K562 (cell line): ENCODE results near the gene KNL1. TPM values are rescaled to one million over a fixed set of nuclear protein-coding genes. Genes with fewer than 3 reads are reported as not detected.
A peak's percentile ranks its signal among the peaks of the same experiment; 100 is the strongest.

Experiments
- BDP1 ChIP-seq: IDR thresholded peaks from 3 replicates; pipeline ENCODE4 v1.6.1; 2011; ENCODE audit not compliant: insufficient read length, insufficient read depth
- FOXK2 ChIP-seq, 2 experiments: fragments of 450-650 bp; IDR thresholded peaks in 1 of 2; conservative IDR thresholded peaks in 1 of 2; 2 replicates each; pipeline ENCODE4 v1.6.1; 2016; ENCODE audit warnings: low read depth in 2 of 2, mild to moderate bottlenecking in 1 of 2
- GTF2F1 ChIP-seq: IDR thresholded peaks from 2 replicates; pipeline ENCODE4 v1.6.1; 2011; ENCODE audit warnings: low read depth, low read length, improper control_type of control experiment
- HDAC3 ChIP-seq: fragments of 450-650 bp; IDR thresholded peaks from 2 replicates; pipeline ENCODE4 v1.6.1; 2018; ENCODE audit warnings: borderline replicate concordance, mild to moderate bottlenecking, moderate library complexity; ENCODE audit not compliant: partially characterized antibody
- NBN ChIP-seq: fragments of 450-650 bp; IDR thresholded peaks from 2 replicates; pipeline ENCODE4 v1.6.1; 2016; ENCODE audit warnings: low read depth, mild to moderate bottlenecking
- NCOR1 ChIP-seq: fragments of 450-650 bp; IDR thresholded peaks from 2 replicates; pipeline ENCODE4 v1.6.1; 2016; ENCODE audit warnings: mild to moderate bottlenecking, moderate library complexity
- PML ChIP-seq: IDR thresholded peaks from 2 replicates; pipeline ENCODE4 v1.6.1; 2012; ENCODE audit warnings: low read length, inconsistent platforms
- TBP ChIP-seq: optimal IDR thresholded peaks from 2 replicates; pipeline ENCODE3; 2011; ENCODE audit warnings: low read depth, low read length, improper control_type of control experiment
- ZNF282 ChIP-seq: sonication (generic); formaldehyde crosslinking; IDR thresholded peaks from 2 replicates; pipeline ENCODE4 v1.8.1; 2023; ENCODE audit warnings: missing genetic modification reagents
- ZNF695 ChIP-seq: fragments of 450-650 bp; formaldehyde crosslinking; IDR thresholded peaks from 2 replicates; pipeline ENCODE4 v1.4.0; 2020; ENCODE audit warnings: mild to moderate bottlenecking, moderate library complexity
- polyA plus RNA-seq, 8 experiments: library from polyadenylated mRNA; depleted of rRNA in 4 of 8; stranded (reverse) in 5 of 8; unstranded in 3 of 8; fragments of >200 nt; fragmentation: Nextera tagmentation in 2 of 8; fragmentation: Illumina TruSeq in 1 of 8; extraction: Ambion mirVana in 2 of 8; extraction: Trizol in 1 of 8; gene quantifications; 2 replicates each; pipeline versions ENCODE4 v1.2.1 to v1.2.3, GENCODE V29; 2011 to 2014; ENCODE audit warnings: inconsistent platforms in 1 of 8, missing spikeins in 1 of 8
- total RNA-seq, 7 experiments: library from RNA; depleted of rRNA in 6 of 7; stranded (reverse); fragments of >200 nt in 6 of 7; fragmentation: Illumina TruSeq in 2 of 7; extraction: Trizol in 2 of 7; gene quantifications; 2 replicates each; pipeline versions ENCODE4 v1.2.1 to v1.2.3, GENCODE V29; 2011 to 2021; ENCODE audit warnings: low replicate concordance in 1 of 7
- TF ChIP-seq, protein P1 (sequence below): fragments of 450-650 bp; IDR thresholded peaks from 2 replicates; pipeline ENCODE4 v1.7.0; 2016; ENCODE audit warnings: borderline replicate concordance
- TF ChIP-seq, protein P2 (sequence below): fragments of 450-650 bp; IDR thresholded peaks from 2 replicates; pipeline ENCODE4 v1.6.1; 2016; ENCODE audit warnings: mild to moderate bottlenecking
- TF ChIP-seq, protein P3 (sequence below), 2 experiments: fragments of 450-650 bp; IDR thresholded peaks; 2 replicates each; pipeline ENCODE4 v1.6.1; 2018; ENCODE audit warnings: mild to moderate bottlenecking in 2 of 2, low read depth in 1 of 2; ENCODE audit not compliant: partially characterized antibody in 2 of 2
- TF ChIP-seq, protein P4 (sequence below): sonication (generic); formaldehyde crosslinking; IDR thresholded peaks from 2 replicates; pipeline ENCODE4 v1.8.0; 2022; ENCODE audit warnings: mild to moderate bottlenecking, missing genetic modification reagents
- TF ChIP-seq, protein P5 (sequence below): fragments of 250-450 bp; sonication (Bioruptor Pico); IDR thresholded peaks from 2 replicates; pipeline ENCODE4 v1.4.0; 2020

KNL1 gene
- total and polyA plus RNA-seq, 9 of the 15 experiments (the other 6 are each of a cell fraction or from before 2014, with no cell fraction given): 14.5 to 65.4 (median 34.6) TPM

DNA sequence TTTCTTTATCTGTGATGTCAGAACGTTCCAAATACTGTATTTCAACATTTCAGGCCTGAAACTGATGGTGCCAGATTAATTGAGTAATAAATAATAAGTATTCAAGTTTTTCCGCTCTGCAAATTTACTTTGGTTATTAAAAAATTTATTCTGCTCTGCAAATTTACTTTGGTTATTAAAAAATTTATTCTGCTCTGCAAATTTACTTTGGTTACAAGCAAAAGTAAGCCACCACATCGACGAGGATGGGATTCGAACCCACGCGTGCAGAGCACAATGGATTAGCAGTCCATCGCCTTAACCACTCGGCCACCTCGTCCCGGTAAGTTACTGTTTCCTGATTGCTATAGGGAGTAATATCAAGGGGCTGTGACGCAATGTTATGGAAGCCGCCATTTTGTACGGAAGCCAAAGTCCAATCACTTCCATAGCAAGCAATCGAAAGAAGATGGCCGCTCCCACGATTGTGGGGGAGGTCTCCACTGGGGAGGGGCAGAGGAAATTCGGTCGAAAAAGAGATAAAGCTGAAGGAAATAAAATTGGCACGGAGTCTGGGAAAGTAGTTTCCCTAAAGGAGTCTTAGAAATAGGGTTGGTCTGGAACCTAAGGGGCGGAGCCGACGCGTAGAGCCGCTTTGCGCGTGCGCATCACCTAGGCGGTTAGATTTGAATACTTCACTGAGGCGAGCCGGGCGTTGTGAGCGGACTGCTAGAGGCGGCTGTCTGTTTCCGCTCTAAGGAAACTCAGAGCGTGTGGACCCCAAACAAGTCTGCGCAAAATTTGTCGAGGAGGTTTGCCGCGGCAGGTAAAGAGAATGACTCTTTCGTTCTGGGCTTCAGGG, at the start of gene KNL1 (continued):
- TF ChIP-seq, protein P1, sequence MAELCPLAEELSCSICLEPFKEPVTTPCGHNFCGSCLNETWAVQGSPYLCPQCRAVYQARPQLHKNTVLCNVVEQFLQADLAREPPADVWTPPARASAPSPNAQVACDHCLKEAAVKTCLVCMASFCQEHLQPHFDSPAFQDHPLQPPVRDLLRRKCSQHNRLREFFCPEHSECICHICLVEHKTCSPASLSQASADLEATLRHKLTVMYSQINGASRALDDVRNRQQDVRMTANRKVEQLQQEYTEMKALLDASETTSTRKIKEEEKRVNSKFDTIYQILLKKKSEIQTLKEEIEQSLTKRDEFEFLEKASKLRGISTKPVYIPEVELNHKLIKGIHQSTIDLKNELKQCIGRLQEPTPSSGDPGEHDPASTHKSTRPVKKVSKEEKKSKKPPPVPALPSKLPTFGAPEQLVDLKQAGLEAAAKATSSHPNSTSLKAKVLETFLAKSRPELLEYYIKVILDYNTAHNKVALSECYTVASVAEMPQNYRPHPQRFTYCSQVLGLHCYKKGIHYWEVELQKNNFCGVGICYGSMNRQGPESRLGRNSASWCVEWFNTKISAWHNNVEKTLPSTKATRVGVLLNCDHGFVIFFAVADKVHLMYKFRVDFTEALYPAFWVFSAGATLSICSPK: 0 out of 2 replicates have a peak, but pooled peaks have one; percentile 43
- TF ChIP-seq BDP1: peak; percentile 80
- TF ChIP-seq, protein P2, sequence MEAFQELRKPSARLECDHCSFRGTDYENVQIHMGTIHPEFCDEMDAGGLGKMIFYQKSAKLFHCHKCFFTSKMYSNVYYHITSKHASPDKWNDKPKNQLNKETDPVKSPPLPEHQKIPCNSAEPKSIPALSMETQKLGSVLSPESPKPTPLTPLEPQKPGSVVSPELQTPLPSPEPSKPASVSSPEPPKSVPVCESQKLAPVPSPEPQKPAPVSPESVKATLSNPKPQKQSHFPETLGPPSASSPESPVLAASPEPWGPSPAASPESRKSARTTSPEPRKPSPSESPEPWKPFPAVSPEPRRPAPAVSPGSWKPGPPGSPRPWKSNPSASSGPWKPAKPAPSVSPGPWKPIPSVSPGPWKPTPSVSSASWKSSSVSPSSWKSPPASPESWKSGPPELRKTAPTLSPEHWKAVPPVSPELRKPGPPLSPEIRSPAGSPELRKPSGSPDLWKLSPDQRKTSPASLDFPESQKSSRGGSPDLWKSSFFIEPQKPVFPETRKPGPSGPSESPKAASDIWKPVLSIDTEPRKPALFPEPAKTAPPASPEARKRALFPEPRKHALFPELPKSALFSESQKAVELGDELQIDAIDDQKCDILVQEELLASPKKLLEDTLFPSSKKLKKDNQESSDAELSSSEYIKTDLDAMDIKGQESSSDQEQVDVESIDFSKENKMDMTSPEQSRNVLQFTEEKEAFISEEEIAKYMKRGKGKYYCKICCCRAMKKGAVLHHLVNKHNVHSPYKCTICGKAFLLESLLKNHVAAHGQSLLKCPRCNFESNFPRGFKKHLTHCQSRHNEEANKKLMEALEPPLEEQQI: peak; percentile 93
- peak; percentile 40 to 88; a peak in 3 of 4 replicates for TF ChIP-seq FOXK2 (conservative IDR thresholded peaks at IDR 0.05 in 1 of 2, IDR thresholded peaks at IDR 0.05 in 1 of 2; ENCODE audit: low read depth in 2 of 2)
- TF ChIP-seq, protein P3, sequence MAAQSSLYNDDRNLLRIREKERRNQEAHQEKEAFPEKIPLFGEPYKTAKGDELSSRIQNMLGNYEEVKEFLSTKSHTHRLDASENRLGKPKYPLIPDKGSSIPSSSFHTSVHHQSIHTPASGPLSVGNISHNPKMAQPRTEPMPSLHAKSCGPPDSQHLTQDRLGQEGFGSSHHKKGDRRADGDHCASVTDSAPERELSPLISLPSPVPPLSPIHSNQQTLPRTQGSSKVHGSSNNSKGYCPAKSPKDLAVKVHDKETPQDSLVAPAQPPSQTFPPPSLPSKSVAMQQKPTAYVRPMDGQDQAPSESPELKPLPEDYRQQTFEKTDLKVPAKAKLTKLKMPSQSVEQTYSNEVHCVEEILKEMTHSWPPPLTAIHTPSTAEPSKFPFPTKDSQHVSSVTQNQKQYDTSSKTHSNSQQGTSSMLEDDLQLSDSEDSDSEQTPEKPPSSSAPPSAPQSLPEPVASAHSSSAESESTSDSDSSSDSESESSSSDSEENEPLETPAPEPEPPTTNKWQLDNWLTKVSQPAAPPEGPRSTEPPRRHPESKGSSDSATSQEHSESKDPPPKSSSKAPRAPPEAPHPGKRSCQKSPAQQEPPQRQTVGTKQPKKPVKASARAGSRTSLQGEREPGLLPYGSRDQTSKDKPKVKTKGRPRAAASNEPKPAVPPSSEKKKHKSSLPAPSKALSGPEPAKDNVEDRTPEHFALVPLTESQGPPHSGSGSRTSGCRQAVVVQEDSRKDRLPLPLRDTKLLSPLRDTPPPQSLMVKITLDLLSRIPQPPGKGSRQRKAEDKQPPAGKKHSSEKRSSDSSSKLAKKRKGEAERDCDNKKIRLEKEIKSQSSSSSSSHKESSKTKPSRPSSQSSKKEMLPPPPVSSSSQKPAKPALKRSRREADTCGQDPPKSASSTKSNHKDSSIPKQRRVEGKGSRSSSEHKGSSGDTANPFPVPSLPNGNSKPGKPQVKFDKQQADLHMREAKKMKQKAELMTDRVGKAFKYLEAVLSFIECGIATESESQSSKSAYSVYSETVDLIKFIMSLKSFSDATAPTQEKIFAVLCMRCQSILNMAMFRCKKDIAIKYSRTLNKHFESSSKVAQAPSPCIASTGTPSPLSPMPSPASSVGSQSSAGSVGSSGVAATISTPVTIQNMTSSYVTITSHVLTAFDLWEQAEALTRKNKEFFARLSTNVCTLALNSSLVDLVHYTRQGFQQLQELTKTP (IDR thresholded peaks at IDR 0.05; ENCODE audit: low read depth in 1 of 2, partially characterized antibody in 2 of 2): peak; percentile 36 to 57
- no peak for TF ChIP-seq ZNF695 (CRISPR knock-in tag)
- TF ChIP-seq, protein P4, sequence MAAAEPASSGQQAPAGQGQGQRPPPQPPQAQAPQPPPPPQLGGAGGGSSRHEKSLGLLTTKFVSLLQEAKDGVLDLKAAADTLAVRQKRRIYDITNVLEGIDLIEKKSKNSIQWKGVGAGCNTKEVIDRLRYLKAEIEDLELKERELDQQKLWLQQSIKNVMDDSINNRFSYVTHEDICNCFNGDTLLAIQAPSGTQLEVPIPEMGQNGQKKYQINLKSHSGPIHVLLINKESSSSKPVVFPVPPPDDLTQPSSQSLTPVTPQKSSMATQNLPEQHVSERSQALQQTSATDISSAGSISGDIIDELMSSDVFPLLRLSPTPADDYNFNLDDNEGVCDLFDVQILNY: 0 out of 2 replicates have a peak, but pooled peaks have one; percentile 32
- TF ChIP-seq ZNF282: no peak
- peak; percentile 75 for TF ChIP-seq HDAC3
- TF ChIP-seq NBN: peak; percentile 93
- no peak for TF ChIP-seq GTF2F1
- peak; percentile 37; the same call in 1 of the 2 replicates for TF ChIP-seq PML
- TF ChIP-seq NCOR1: peak; percentile 61
- TF ChIP-seq, protein P5, sequence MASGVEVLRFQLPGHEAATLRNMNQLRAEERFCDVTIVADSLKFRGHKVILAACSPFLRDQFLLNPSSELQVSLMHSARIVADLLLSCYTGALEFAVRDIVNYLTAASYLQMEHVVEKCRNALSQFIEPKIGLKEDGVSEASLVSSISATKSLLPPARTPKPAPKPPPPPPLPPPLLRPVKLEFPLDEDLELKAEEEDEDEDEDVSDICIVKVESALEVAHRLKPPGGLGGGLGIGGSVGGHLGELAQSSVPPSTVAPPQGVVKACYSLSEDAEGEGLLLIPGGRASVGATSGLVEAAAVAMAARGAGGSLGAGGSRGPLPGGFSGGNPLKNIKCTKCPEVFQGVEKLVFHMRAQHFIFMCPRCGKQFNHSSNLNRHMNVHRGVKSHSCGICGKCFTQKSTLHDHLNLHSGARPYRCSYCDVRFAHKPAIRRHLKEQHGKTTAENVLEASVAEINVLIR (CRISPR knock-in tag): peak; percentile 68; the same call in 1 of the 2 replicates
- peak; percentile 98 for TF ChIP-seq TBP
